Ascending aorta (tissue), 2 donors: ENCODE results near the gene NUAK1. TPM values are rescaled to one million over a fixed set of nuclear protein-coding genes. Genes with fewer than 3 reads are reported as not detected.

Experiments
- DNase-seq, 2 donors: peaks; one replicate each; pipeline ENCODE4 v3.0.0-alpha.2; 2019; ENCODE audit warnings: low spot score in 2 of 2
- H3K27ac ChIP-seq, 2 donors: fragments of 200-600 bp; sonication (generic); one replicate each; pipeline ENCODE4 v1.5.1; 2016 to 2017; ENCODE audit warnings: mild to moderate bottlenecking in 1 of 2
- H3K27me3 ChIP-seq: fragments of 200-600 bp; sonication (generic); one replicate; pipeline ENCODE4 v1.5.1; 2017
- H3K36me3 ChIP-seq, 2 donors: fragments of 200-600 bp; sonication (generic); one replicate each; pipeline ENCODE4 v1.5.1; 2016
- H3K4me1 ChIP-seq, 2 donors: fragments of 200-600 bp; sonication (generic); one replicate each; pipeline ENCODE4 v1.5.1; 2016 to 2017; ENCODE audit warnings: mild to moderate bottlenecking in 1 of 2
- H3K4me3 ChIP-seq, 2 donors: fragments of 200-600 bp; sonication (generic); one replicate each; pipeline ENCODE4 v1.5.1; 2016 to 2017; ENCODE audit warnings: mild to moderate bottlenecking in 1 of 2
- H3K9me3 ChIP-seq, 2 donors: fragments of 200-600 bp; sonication (generic); one replicate each; pipeline ENCODE4 v1.5.1; 2016
- CTCF ChIP-seq, 3 experiments: fragments of 200-600 bp in 2 of 3; fragments of 450-650 bp in 1 of 3; sonication (generic) in 2 of 3; IDR thresholded peaks; one replicate each; pipeline ENCODE4 v1.5.1; 2016 to 2019; ENCODE audit warnings: antibody characterized with exemption in 3 of 3, mild to moderate bottlenecking in 1 of 3, moderate library complexity in 1 of 3
- intact Hi-C: fragments of 100-400 bp; cut with DNase I; formaldehyde crosslinking; loops from one replicate; pipeline ENCODE4 v1.15.1; 2023
- total RNA-seq: library from RNA; depleted of rRNA; stranded (reverse); fragments of >200 nt; gene quantifications from one replicate; pipeline ENCODE4 v1.1.0, GENCODE V29; 2016

Gene NUAK1
- 29.7 TPM for total RNA-seq

GRCh38 chr12:106138633-106139421 is at the start of gene NUAK1:
Gene NUAK1 (minus strand): TSS chr12:106138954. CDS start chr12:106138653, 301 bp downstream.
- peak in 1 of 3 experiments; percentile 12 for TF ChIP-seq CTCF (IDR thresholded peaks at IDR 0.05)
- no peaks in the 10 kb centered on the region for H3K36me3 ChIP-seq
- H3K4me3 ChIP-seq = peak within 1 kb of the TSS; percentile 87 to 95
- peak within 1 kb of the TSS; percentile 98 to 99 for H3K27ac ChIP-seq
- no peaks in the 10 kb centered on the region for H3K9me3 ChIP-seq
- peaks cover 5 to 37% of the 10 kb centered on the region in 2 donors for H3K4me1 ChIP-seq
- intact Hi-C loops = loop anchor here (5.0 kb wide), 6 partner anchors 62 to 577 kb away; no protein-coding TSS in a partner anchor
- peak in 1 of 2 donors; percentile 79 for DNase-seq
- no peaks in the 10 kb centered on the region for H3K27me3 ChIP-seq

- H3K4me3 ChIP-seq = no peak overlapping the region
- H3K9me3 ChIP-seq = no peaks in the 10 kb centered on the region
- H3K27ac ChIP-seq = no peak overlapping the region
- H3K27me3 ChIP-seq = no peaks in the 10 kb centered on the region
- no peaks in the 10 kb centered on the region for H3K36me3 ChIP-seq
- TF ChIP-seq CTCF (IDR thresholded peaks at IDR 0.05) = no peak
- intact Hi-C loops = no loop called here
- no peak for DNase-seq
- H3K4me1 ChIP-seq = no peaks in the 10 kb centered on the region
Observed at GRCh38 chr12:106188256-106188655, 49.5 kb upstream of the NUAK1 start.

- Histone ChIP-seq H3K27ac (no peak overlapping the region), H3K27me3 (no peaks in the 10 kb centered on the region), H3K4me1 (no peaks in the 10 kb centered on the region), H3K4me3 (no peak overlapping the region), H3K9me3 (no peaks in the 10 kb centered on the region), H3K36me3 (no peaks in the 10 kb centered on the region)
- no peak for TF ChIP-seq CTCF (IDR thresholded peaks at IDR 0.05)
- intact Hi-C loops = no loop called here
- DNase-seq = no peak
Observed at GRCh38 chr12:106187842-106188241, 49.1 kb upstream of the NUAK1 start.

GRCh38 chr12:106187155-106187789 is 48.5 kb upstream of the NUAK1 start:
- intact Hi-C loops = no loop called here
- Histone ChIP-seq H3K4me1 (no peaks in the 10 kb centered on the region), H3K27me3 (no peaks in the 10 kb centered on the region), H3K4me3 (no peak overlapping the region), H3K27ac (no peak overlapping the region), H3K9me3 (no peaks in the 10 kb centered on the region), H3K36me3 (no peaks in the 10 kb centered on the region)
- no peak for TF ChIP-seq CTCF (IDR thresholded peaks at IDR 0.05)
- DNase-seq = no peak

- no peaks in the 10 kb centered on the region for H3K4me1 ChIP-seq
- H3K27me3 ChIP-seq = no peaks in the 10 kb centered on the region
- H3K36me3 ChIP-seq = no peaks in the 10 kb centered on the region
- H3K4me3 ChIP-seq = no peak overlapping the region
- TF ChIP-seq CTCF (IDR thresholded peaks at IDR 0.05) = no peak
- intact Hi-C loops = no loop called here
- no peaks in the 10 kb centered on the region for H3K9me3 ChIP-seq
- no peak for DNase-seq
- no peak overlapping the region for H3K27ac ChIP-seq
Observed at GRCh38 chr12:106183735-106184134, 45.0 kb upstream of the NUAK1 start.
